Measurements from ENCODE around the gene ARRDC3.

ARRDC3 gene

DNA sequence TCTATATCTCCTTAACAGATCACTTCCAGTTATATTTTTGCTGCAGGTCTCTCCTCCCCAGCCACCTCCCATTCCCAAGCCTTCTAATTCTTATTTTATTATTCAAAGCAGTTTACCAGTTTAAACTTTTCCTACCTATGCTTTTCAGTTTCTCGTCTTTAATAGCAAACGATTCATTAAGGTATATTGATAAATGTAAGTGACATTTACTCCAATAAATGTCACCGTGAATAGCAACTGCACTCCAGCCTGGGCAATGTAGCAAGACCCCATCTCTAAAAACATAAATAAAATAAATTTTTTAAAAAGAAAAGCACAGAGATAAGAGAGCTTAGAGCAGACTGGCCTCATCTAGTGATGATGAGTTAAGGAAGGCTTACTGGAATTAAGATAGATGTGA is 42.6 kb downstream of the ARRDC3 start:
- TF ChIP-seq TAF1 (IDR thresholded peaks at IDR 0.05; ENCODE audit: borderline replicate concordance, insufficient read depth, low read length) = no peak
- TF ChIP-seq, protein P1, sequence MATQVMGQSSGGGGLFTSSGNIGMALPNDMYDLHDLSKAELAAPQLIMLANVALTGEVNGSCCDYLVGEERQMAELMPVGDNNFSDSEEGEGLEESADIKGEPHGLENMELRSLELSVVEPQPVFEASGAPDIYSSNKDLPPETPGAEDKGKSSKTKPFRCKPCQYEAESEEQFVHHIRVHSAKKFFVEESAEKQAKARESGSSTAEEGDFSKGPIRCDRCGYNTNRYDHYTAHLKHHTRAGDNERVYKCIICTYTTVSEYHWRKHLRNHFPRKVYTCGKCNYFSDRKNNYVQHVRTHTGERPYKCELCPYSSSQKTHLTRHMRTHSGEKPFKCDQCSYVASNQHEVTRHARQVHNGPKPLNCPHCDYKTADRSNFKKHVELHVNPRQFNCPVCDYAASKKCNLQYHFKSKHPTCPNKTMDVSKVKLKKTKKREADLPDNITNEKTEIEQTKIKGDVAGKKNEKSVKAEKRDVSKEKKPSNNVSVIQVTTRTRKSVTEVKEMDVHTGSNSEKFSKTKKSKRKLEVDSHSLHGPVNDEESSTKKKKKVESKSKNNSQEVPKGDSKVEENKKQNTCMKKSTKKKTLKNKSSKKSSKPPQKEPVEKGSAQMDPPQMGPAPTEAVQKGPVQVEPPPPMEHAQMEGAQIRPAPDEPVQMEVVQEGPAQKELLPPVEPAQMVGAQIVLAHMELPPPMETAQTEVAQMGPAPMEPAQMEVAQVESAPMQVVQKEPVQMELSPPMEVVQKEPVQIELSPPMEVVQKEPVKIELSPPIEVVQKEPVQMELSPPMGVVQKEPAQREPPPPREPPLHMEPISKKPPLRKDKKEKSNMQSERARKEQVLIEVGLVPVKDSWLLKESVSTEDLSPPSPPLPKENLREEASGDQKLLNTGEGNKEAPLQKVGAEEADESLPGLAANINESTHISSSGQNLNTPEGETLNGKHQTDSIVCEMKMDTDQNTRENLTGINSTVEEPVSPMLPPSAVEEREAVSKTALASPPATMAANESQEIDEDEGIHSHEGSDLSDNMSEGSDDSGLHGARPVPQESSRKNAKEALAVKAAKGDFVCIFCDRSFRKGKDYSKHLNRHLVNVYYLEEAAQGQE (IDR thresholded peaks at IDR 0.05; ENCODE audit: insufficient read depth in 1 of 2, low read depth in 2 of 2, low read length in 2 of 2) = no peak
- TF ChIP-seq SIN3A (IDR thresholded peaks at IDR 0.05; ENCODE audit: borderline replicate concordance, insufficient read depth, low read length) = no peak
- TF ChIP-seq FOXP2 (optimal IDR thresholded peaks at IDR 0.05; ENCODE audit: borderline replicate concordance, extremely low read depth, extremely low read length, insufficient read depth) = no peak
- TF ChIP-seq POLR2AphosphoS5 (IDR thresholded peaks at IDR 0.05; ENCODE audit: low read depth, low read length) = no peak

DNA sequence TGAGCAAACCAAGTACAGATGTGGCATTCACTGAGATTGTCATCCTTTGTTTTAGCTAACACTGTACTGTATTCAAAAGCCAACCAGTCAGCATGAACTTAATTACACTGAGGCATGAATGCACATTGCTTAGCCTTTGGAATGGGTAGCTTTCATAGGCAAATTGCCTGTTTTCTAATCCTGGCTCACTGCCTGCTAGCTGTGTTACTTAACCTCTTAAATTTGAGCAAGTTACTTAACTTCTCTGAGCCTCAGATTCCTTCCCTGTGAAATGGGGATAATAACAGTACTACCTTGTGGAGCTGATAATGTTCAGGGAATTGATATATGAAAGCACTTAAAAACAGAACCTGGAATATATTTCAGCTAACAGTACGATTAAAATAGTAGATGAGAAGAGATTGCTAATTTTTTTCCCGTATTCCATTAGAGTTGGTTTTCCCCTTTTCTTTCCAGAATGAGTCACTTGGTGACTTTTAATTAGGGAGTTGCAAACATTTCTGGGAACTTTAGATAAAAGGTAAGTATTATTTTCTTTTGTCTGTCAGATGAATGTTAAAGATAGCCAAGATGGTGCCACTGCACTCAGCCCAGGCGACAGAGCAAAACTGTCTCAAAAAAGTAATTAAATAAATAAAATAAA is 43.9 kb downstream of the ARRDC3 start:
- TF ChIP-seq SIN3A (IDR thresholded peaks at IDR 0.05; ENCODE audit: borderline replicate concordance, insufficient read depth, low read length) = no peak
- TF ChIP-seq FOXP2 (optimal IDR thresholded peaks at IDR 0.05; ENCODE audit: borderline replicate concordance, extremely low read depth, extremely low read length, insufficient read depth) = no peak
- no peak for TF ChIP-seq POLR2AphosphoS5 (IDR thresholded peaks at IDR 0.05; ENCODE audit: low read depth, low read length)
- TF ChIP-seq TAF1 (IDR thresholded peaks at IDR 0.05; ENCODE audit: borderline replicate concordance, insufficient read depth, low read length) = no peak
- TF ChIP-seq, protein P1 (IDR thresholded peaks at IDR 0.05; ENCODE audit: insufficient read depth in 1 of 2, low read depth in 2 of 2, low read length in 2 of 2) = no peak

DNA sequence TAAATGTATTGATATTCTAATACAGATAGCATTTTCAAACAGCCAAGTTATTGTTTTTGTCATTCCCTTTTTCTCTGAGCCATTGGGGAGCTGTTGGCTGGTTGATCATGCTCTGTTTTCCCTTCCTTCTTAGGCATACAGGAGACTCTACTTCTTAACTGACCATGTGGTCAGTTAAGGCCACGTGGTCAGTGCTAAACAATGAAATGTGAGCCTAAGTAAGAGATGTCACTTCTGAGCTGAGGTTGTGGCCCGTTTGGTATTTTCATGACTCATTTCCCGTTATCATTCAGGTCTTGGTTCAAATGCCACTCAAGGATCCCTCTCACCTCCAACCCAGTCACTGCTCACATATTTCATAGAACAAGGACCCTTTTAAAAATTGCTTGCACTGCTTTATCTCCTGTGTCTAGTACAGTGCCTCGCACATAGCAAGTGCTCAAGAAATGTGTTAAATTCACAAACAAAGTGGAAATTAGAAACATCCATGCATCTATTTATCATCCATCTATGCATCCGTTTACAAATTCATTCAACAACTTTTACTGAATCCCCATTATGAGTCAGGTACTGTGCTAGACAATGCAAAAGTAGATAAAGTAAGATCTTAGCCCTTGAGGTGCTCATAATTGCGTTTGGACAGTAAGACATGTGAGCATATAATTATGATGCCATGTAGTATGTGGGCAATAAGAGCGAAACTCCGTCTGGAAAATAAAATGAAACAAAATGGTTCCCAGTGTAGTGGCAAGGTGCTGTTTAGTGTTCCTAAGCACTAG is 50.7 kb downstream of the ARRDC3 start:
- TF ChIP-seq TAF1 (IDR thresholded peaks at IDR 0.05; ENCODE audit: borderline replicate concordance, insufficient read depth, low read length) (peak; percentile 14; the same call in 1 of the 2 replicates), FOXP2 (optimal IDR thresholded peaks at IDR 0.05; ENCODE audit: borderline replicate concordance, extremely low read depth, extremely low read length, insufficient read depth) (no peak), SIN3A (IDR thresholded peaks at IDR 0.05; ENCODE audit: borderline replicate concordance, insufficient read depth, low read length) (peak; percentile 93; the same call in 1 of the 2 replicates), POLR2AphosphoS5 (IDR thresholded peaks at IDR 0.05; ENCODE audit: low read depth, low read length) (no peak)
- TF ChIP-seq, protein P1 (IDR thresholded peaks at IDR 0.05; ENCODE audit: insufficient read depth in 1 of 2, low read depth in 2 of 2, low read length in 2 of 2) = no peak

DNA sequence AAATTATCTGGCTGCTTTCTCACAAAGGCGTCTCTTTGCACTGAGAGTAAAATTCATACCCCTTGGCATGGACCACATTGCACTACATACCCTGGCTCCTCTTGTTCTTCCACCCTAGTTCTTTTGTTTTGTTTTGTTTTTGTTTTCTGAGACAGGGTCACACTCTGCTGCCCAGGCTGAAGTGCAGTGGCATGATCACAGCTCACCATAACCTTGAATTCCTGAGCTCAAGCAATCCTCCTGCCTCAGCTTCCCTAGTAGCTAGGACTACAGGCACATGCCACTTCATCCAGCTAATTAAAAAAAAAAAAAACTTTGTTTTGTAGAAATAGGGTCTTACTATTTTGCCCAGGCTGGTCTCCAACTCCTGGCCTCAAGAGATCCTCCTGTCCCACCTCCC is 51.4 kb downstream of the ARRDC3 start:
- TF ChIP-seq FOXP2 (optimal IDR thresholded peaks at IDR 0.05; ENCODE audit: borderline replicate concordance, extremely low read depth, extremely low read length, insufficient read depth) (no peak), SIN3A (IDR thresholded peaks at IDR 0.05; ENCODE audit: borderline replicate concordance, insufficient read depth, low read length) (no peak), POLR2AphosphoS5 (IDR thresholded peaks at IDR 0.05; ENCODE audit: low read depth, low read length) (no peak), TAF1 (IDR thresholded peaks at IDR 0.05; ENCODE audit: borderline replicate concordance, insufficient read depth, low read length) (no peak)
- TF ChIP-seq, protein P1 (IDR thresholded peaks at IDR 0.05; ENCODE audit: insufficient read depth in 1 of 2, low read depth in 2 of 2, low read length in 2 of 2) = no peak
